GM19328 (cell line): ENCODE results near the gene DLG2.
"Not testable (repeated sequence)": the region's sequence is repeated elsewhere in the genome, so short reads cannot be mapped to it uniquely, and the experiment has no call there.

Experiments
- ATAC-seq: cut with Tn5 transposase; IDR thresholded peaks from one replicate; pipeline ENCODE4 v1.9.1; 2021; ENCODE audit warnings: mild to moderate bottlenecking, moderate library complexity; ENCODE audit not compliant: unreplicated experiment

Gene DLG2

DNA sequence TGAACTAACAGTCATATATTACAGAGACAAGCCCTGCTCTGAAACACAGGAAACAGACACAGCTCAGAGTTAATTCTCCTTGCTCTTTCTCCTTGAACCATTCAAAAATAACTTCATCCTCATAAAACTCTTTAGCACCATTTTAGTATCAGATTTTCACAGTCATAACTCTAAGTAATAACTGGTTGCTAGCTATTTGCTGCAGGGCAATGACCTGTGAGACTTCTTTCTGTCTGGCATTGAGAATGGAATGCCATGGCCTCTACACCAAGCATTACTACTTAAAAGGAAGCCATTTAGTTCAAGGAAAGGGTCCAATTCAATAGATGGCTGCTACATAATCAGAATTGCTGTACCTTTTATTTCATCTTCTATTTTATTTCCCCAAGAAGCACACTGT is 2154.3 kb downstream of the DLG2 start:
- no peak for ATAC-seq

DNA sequence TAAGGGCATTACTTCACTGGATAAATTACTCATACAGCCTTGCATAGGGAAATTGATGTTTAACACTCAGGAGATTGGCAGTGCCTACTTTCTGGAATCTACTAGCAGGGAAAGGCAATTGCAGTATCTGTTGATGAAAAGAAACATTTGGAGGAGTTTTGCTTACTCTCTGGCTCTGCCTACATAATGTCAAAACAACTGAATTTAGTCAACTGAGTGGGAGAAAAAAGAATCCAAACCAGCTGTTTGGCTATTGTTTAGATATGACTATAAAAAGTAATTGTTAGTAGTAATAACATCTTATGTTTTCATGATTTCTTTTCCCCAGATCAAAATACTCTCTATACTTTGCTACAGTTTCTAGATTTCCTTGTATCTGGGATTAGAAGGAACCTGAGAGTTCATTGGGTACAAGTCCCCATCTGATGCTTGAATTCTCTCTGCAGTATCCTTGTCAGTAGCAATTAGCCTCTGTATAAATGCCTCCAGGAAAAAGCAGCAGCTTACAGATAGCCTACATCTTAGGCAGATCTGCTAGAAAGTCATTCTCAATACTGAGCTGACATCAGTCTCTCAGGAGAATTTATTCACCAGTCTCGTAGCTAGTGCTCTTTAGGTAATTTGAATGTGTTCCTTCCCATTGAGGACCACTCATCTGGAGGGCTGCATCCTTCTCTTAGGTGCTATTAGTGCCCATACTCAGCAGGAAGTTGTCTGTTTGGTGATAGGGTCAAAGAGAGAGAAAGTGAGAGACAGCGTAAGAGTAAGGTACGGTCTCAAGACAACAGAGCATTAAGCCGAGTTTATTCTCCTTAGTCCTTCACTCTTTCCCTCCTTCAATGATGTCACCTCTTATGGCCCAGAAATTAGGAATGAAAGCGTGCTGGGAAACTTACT is 2155.1 kb downstream of the DLG2 start:
- no peak for ATAC-seq

DNA sequence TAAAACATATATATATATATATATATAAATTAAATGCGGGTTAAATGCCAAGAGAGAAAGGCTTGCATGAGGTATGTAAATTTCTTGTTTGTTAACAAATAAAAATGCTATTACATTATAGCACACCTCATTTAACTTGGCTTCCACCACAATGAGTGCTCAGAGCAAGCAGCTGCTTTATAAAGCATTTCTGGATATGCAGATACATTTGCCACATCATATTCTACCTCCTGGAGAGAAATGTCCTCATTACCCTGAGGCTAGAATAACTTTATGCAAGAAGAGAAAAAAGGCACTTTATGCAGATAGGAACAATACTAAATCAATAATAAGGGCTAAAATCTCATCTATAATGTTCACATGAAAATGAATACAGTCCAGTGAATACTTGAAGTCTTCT is 2159.3 kb downstream of the DLG2 start:
- ATAC-seq, result no peak

DNA sequence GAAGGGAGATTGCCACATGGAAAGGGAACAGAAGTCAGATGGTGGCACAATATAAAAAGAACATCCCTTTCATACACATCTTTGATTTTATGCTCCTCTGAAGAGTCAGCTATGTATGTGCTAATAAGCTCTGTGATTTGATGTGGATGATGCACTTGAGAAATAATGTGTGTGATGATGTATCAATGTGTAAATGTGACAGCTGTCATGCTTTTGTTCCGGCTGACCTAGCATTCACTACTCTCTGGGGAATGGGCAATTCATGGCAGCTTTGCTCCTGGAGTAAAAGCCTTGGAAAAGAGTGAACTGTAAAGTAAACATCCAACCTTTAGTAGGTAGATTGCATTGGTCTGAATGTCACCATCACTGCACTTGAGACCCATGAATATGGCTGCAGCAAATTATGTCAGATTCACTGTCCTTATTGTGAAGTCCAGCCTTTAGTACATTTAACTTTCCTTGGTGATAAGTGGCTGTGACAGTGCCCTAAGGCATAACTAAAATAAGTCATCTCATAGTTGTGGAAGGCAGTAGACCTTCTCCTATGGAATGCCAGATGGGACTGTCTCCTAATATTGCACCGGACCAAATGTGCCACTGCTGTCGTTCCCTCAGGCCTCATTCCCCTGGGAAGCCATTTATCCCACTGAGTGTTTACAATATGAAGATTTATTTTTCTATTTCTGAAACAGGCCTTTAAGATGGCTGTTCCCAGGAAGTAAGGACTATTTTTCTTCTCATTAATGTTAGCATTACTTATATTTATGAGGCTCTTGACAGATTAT is 2162.8 kb downstream of the DLG2 start:
- no peak for ATAC-seq

DNA sequence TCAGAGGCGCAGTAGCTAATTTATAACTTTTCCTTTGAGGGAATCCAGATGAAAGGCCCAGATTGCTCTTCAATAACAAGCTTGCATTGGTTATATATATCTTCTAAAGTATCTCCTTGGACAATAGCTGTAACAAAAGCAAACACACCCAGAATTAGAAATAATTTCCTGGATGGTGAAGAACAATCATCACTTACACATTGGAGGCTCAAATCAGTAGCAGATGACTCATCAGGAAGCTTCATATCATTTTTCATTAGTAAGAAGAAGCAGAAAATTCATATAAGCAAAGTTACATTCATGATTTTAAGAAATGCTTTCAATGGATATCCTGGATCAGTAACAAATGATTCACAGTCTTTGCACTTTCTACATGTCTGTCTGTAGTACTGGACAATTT is 2167.3 kb downstream of the DLG2 start:
- ATAC-seq, result no peak

DNA sequence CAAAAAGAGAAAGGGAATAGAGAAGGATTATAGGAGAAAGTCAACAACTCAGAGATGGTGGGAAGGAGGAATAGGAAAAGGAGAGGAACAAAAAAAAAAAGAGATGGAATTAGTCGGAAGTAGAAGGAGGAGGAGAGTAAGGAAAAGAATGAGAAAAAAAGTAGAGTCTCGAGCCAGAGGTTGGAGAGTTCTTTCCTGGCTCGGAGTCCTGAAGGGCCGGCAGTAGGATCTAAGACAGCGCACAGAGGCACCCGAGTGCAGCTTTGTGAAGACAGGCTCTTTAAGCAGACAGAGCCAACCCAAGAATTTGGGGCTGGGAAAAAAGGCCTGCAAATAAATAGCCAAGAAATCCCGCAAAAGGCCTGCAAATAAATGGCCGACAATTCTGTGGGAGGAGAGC is 2170.6 kb downstream of the DLG2 start:
- ATAC-seq, result no peak

DNA sequence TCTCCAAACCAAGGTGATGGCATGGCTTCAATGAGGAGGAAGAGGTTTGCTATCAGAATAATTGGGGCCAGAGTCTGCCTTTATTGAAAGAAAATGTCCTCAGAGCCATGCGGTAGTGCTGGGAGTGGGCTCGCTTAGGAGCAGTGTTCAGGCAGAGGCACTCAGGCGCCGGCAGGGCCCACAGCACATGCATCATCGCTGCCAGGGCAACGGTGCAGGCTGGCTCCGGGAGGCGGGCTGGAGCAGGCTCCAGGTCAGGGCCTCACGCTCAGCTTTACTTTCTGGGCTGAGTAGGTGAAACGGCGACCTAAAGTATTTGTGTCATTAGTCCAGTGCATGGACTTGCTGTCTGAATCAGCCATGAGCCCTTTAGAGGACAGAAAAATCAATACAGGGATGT is 2171.1 kb downstream of the DLG2 start:
- ATAC-seq, result no peak

DNA sequence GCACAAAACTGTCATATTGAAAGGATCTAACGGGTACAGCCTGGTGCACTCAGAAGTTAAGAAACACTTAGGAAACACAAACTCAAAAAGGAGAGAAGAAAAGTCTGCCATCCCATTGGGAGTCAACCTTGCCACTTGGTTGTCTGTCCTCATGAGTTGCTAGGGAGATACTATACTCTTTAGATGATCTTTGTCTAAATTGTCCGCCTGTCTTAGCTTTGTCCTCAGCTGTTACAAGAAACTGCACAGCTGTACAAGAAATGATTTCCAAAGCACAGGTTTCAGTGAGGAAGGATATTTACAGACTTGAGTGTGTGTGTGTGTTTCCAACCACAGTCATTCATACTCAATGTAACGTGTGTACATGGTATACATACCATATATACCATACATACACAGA is 2171.8 kb downstream of the DLG2 start:
- no peak for ATAC-seq

DNA sequence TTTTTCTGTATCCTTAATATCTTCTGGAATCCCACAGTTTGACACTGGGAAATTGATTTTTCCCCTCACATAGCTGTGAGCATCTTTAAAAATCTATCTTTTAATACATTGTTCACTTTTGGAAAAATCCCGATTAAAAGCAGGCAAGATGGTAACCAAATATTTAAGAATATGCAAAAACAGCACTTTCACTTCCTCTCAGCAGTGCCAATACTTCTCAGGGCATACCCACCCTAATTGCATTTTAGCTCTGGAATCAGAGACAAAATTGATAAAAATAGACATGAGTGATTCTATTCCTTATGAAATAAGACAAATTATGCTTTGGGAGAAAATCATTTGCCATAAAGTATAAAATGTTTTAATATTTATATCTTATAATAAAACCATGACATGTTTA is 2172.5 kb downstream of the DLG2 start:
- ATAC-seq, result no peak

DNA sequence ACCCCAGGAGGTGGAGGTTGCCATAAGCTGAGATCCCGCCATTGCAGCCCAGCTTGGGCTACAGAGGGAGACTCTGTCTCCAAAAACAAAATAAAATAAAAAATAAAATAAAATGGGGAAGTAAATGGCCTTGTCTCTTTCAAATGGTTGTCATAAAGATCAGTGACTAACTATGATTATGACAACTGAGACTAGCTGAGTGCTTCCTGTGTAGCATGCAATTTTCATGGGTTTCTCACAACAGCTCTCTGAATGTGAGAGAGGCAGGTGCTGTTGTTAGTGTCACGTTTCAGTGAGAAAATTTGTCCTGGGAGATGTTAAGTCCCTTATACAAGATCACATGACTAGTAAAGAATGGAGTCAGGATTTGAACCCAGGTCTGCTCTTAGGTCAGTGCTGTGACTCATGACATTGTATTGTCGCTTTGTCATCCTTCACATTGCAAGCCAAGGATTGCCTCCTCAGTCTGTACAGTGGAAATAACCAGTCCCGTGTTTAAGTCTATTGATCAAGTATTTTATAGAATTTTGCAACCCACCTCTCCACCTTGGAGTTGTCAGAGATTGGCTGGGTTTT is 2177.7 kb downstream of the DLG2 start:
- no peak for ATAC-seq

DNA sequence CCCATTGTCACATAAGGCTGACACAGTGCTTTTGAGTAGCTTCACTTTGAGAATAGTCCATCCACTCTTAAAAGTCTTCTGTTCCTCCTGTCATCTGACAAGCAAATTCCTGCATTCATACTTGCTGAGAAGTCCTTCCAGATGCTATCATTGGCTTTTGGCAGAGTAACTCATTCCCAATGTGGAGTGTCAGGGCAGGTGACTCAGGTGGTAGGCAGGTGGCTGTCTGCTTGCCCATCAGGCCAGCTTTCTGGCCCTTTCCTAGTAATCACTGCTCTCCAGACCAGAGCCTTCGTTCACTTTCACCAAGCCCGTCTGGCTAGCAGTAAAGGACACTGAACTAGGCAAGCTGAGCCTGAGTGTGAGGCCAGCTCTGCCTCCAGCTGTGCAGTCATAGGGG is 2178.5 kb downstream of the DLG2 start:
- no peak for ATAC-seq

DNA sequence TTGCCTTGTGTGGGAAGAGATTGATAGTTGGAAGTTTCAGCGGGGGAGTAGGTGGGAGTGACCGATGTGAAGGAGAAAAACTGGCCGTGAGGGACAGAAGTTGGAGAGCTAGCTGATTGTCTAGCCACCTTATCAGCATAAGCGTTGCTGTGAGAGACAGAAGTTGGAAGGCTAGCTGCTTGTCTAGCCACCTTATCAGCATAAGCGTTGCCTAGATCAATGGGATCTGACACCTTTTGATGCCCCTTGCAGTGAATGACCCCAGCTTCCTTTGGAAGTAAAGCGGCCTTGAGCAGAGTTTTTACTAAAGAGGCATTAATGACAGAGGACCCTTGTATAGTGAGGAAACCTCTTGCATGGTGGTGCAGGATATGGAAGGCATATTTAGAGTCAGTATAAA is 2183.3 kb downstream of the DLG2 start:
- ATAC-seq, result not testable (repeated sequence)

DNA sequence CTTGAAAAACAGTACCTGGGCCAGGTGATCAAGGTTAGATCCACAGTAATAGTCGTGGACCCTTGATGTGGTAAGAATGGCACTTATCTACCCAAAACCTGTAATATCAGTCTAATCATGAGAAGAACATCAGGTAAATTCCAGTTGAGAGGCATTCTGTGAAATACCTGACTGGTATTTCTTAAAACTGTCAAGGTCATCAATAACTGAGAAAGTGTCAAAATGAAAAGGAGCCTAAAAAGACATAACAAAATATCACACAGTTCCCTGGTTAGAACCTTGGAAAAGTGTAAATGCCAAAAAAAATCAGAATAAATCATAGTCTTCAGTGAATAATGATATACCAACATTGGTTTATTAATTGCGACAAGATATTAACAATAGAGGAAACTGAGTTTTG is 2185.5 kb downstream of the DLG2 start:
- no peak for ATAC-seq

DNA sequence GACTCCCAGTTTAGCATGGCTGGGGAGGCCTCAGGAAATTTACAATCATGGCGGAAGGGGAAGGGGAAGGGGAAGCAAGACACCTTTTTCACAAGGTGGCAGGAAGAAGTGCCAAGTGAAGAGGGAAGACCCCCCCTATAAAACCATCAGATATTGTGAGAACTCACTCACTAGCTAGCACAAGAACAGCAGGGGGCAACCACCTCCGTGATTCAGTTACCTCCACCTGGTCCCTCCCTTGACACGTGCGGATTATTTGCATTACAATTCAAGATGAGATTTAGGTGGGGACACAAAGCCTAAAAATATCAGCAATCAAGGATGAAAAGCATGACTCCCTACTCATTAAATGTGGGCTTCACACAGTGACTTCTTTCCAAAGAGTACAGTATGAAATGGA is 2186.0 kb downstream of the DLG2 start:
- no peak for ATAC-seq

DNA sequence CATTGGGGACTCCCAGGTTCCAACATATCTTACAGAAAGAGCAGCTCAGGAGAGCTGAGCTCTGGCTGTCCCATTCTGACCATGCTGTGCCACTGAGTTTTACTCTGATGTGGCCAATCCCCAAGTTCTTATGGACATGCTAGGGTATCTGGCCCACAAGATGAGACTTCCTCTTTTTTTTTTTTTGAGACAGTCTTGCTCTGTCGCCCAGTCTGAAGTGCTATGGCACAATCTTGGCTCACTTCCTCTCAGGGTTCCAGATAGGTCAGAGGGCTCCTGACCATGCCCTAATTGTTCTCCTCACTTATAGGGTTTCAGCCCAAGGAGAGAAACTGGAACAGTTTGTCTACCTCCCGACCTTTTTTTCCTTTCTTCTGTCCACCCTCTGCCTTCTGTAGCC is 2188.7 kb downstream of the DLG2 start:
- ATAC-seq, result no peak

DNA sequence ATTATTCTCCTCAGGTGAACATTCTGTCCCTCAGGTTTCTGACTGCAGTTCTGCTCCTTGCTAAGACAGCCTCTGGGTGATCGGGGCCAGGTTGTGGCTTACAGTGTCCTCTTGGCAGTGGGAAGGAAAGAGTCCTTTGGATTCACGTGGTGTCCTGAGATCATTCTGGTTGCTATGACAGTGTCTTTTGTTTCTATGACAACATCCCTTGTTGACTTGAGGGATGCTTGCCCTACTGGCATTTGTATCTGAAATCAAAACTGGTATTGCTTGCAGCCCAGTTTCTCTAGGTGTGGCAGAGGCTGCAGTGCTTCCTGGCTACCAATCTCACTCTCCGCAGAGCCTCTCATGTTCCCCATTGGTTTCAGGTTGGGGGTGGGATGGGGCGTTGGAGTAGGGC is 2189.2 kb downstream of the DLG2 start:
- ATAC-seq, result no peak

DNA sequence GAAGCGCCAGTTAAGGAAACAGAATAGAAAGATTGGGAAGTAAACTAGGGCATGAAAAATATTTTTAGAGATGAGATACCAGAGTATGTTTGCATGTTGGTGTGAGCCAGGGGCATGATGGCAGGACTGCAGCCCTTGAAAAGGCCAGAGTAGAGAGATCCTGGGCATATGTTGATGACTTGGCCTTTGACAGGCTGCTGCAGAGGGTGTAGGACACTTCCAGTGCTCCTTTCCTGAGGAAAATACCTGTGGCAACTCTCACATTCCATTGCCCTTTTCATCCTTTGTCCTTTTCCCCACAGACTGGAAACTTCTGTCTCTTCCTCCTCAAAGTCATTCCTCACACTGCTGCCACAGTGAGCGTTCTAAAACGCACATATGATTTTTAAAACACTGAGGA is 2190.3 kb downstream of the DLG2 start:
- no peak for ATAC-seq

DNA sequence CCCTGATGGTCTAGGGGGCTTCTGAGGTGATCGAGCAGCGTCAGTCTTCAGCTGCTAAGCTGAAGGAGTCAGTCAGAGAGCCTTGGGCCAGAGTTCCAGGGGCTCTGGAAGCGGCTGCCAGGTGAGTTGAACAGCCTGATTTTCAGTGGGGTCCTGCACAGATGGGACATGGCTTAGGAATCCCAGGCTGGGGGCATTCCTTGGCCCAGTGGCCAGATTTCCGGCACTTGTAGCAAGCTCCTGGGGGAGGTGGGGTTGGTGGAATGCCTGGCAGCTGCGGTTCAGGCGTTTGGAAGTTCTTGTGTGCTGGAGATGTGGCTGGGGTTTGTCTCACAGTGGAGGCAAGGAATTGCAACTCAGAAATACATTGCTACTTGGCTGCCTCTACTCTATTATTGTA is 2192.3 kb downstream of the DLG2 start:
- ATAC-seq, result not testable (repeated sequence)

DNA sequence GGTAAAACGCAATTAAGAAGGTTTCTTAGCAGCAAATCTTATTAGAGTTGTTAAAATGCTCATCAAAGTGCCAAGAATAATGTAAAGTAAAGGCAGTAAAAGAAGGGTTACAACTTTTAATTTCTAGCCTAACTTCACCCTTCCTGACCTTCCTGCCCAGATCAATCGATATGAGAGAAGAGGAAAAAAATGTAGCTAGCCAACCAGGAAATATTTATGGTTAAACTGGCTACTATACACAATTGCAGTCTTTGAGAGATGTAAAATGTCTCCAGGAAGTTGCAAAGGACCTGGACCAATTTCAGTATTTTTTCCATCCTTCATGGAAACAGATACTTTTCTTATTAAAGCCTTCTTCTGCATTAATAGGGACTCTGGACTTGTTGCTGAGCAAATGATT is 2199.2 kb downstream of the DLG2 start:
- ATAC-seq, result no peak

DNA sequence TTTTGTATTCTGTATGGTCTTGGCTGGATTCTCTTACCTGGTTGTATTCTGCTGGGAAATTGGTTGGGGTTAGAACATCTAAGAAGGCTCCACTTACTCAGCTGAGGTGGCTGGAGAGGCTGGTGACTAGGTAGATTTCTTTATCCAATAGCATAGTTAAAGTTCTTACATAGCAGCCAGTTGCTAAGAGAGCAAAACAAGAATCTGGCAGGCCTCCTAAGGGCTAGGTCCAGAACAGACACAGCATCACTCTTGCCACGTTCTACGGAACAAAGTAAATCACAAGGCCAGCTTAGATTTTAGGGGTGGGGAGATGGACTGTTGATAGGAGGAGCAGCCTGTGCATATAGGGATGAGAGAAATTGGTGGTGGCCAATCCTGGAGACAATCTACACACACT is 2199.6 kb downstream of the DLG2 start:
- ATAC-seq, result no peak

DNA sequence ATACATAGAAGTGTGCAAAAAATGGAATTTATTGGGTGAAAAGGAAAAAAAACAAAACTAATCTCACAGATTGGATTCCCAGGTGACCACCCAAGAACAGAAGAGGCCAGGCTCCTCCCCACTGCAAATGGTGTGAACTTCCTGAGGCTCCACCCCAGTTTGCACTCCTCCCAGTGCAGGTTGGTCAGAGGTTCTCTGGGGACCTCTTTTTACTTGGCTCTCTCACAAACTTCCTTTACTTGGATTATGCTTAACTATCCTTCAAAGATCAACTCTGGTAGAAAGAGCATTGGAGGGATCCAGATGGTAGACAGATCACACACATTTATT is 2202.0 kb downstream of the DLG2 start:
- no peak for ATAC-seq
